Left ventricle myocardium inferior (tissue), 1 donor: ENCODE data around the gene RREB1. TPM values are rescaled to one million over a fixed set of nuclear protein-coding genes. Genes with fewer than 3 reads are reported as not detected.

ENCODE experiments used
- DNase-seq: peaks from one replicate; pipeline ENCODE4 v3.0.0-alpha.2; 2020
- H3K27ac ChIP-seq: fragments of 200-600 bp; replicated peaks from 2 replicates; pipeline ENCODE4 v1.8.0; 2021
- H3K27me3 ChIP-seq: fragments of 200-600 bp; 2 replicates; pipeline ENCODE4 v1.8.0; 2021; ENCODE audit warnings: low read depth
- H3K36me3 ChIP-seq: fragments of 200-600 bp; 2 replicates; pipeline ENCODE4 v1.8.0; 2021
- H3K4me1 ChIP-seq: fragments of 200-600 bp; 2 replicates; pipeline ENCODE4 v1.8.0; 2021
- H3K4me3 ChIP-seq: fragments of 200-600 bp; 2 replicates; pipeline ENCODE4 v1.8.0; 2021; ENCODE audit warnings: mild to moderate bottlenecking, moderate library complexity
- H3K9me3 ChIP-seq: fragments of 200-600 bp; replicated peaks from 2 replicates; pipeline ENCODE4 v1.8.0; 2021
- intact Hi-C: fragments of 100-400 bp; cut with micrococcal nuclease; formaldehyde crosslinking; loops from one replicate; pipeline ENCODE4 v1.11.0; 2022
- total RNA-seq: library from RNA; stranded (reverse); fragmentation: NEBNext Ultra II Directional; extraction: Animal tissue kit (Norgen Biotek cat#: 25700); gene quantifications from one replicate; pipeline ENCODE4 v1.2.1, GENCODE V29; 2021
- TF ChIP-seq, protein P1 (sequence below): fragments of 200-600 bp; IDR thresholded peaks from 2 replicates; pipeline ENCODE4 v1.8.0; 2021; ENCODE audit warnings: antibody characterized with exemption, mild to moderate bottlenecking, borderline replicate concordance
- donor health status: DM: no; HTN: yes; CAD: no; lungs with severe emphysema.

Gene RREB1
- total RNA-seq, 1 donor from 2014 or later: 33.3 TPM

DNA sequence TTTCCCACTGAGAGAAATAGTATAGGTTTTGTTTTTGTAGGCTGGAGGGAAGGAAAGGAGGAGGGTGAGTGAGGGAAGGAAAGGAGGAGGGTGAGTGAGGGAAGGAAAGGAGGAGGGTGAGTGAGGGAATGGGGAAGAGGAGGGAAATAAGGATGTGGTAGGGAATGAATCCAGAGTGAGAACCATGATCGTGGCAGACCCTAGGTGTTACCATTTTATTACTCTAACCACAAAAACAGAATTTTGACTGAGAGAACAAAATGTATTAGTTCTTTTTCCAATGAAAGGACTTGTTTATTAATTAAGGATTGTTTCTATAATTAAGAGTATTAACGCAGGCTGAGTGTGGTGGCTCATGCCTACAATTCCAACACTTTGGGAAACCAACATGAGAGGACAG lies 188.8 kb downstream of the RREB1 start:
- no peak overlapping the region for H3K27ac ChIP-seq
- H3K27me3 ChIP-seq: no peaks in the 10 kb centered on the region
- DNase-seq: no peak
- peaks cover 9% of the 10 kb centered on the region for H3K4me1 ChIP-seq
- TF ChIP-seq, protein P1, sequence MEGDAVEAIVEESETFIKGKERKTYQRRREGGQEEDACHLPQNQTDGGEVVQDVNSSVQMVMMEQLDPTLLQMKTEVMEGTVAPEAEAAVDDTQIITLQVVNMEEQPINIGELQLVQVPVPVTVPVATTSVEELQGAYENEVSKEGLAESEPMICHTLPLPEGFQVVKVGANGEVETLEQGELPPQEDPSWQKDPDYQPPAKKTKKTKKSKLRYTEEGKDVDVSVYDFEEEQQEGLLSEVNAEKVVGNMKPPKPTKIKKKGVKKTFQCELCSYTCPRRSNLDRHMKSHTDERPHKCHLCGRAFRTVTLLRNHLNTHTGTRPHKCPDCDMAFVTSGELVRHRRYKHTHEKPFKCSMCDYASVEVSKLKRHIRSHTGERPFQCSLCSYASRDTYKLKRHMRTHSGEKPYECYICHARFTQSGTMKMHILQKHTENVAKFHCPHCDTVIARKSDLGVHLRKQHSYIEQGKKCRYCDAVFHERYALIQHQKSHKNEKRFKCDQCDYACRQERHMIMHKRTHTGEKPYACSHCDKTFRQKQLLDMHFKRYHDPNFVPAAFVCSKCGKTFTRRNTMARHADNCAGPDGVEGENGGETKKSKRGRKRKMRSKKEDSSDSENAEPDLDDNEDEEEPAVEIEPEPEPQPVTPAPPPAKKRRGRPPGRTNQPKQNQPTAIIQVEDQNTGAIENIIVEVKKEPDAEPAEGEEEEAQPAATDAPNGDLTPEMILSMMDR: no peak
- peaks cover 91% of the 10 kb centered on the region for H3K36me3 ChIP-seq
- intact Hi-C loops: loop anchor here (10.0 kb wide), 1 partner anchor 98 kb away; no protein-coding TSS in a partner anchor
- H3K9me3 ChIP-seq: no peaks in the 10 kb centered on the region
- H3K4me3 ChIP-seq: no peak overlapping the region

DNA sequence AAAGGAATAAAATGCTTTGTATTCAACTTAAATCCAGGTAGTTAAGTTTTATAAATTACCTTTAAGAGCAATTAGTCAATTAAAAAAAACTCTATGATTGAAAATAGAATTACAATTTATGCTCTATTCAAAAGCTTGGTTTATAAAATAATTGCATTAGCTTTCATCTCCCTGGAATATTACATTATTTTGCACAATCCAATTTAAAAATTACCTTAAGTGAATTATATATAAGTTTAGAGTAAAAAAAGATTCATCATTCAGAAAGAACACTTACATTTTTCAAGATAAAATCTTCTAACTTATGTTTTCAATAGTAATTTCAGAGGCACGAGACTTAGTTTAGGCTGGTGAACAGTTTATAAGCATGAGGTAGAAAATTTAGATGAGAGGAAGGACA lies 190.4 kb downstream of the RREB1 start:
- Histone ChIP-seq H3K4me3 (no peak overlapping the region), H3K27ac (no peak overlapping the region), H3K27me3 (no peaks in the 10 kb centered on the region), H3K36me3 (peaks cover 95% of the 10 kb centered on the region), H3K9me3 (no peaks in the 10 kb centered on the region), H3K4me1 (peaks cover 4% of the 10 kb centered on the region)
- TF ChIP-seq, protein P1: no peak
- no peak for DNase-seq
- intact Hi-C loops: loop anchor here (10.0 kb wide), 1 partner anchor 97 kb away; no protein-coding TSS in a partner anchor

DNA sequence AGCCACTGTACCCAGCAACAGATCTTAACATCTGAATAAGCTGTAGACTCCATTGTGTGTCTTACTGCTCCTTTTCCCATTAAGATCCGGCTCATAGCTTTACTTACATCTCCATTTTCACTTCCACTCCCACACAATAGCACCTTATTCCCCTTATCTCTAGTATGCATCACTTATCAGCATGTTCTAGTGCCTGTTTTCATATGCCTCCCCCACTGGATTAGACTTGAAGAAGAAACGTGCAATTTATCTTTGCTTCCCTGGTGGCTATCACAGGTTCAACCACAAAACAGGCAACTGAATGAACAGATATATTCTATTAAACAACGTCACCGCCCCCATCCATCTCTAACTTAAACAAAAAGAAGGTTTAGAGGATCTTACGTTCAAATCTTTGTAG lies 193.2 kb downstream of the RREB1 start:
- Histone ChIP-seq H3K27ac (no peak overlapping the region), H3K9me3 (no peaks in the 10 kb centered on the region), H3K4me3 (no peak overlapping the region), H3K4me1 (peaks cover 3% of the 10 kb centered on the region), H3K27me3 (no peaks in the 10 kb centered on the region), H3K36me3 (peaks cover 95% of the 10 kb centered on the region)
- intact Hi-C loops: loop anchor here (10.0 kb wide), 1 partner anchor 304 kb away; no protein-coding TSS in a partner anchor
- DNase-seq: no peak
- TF ChIP-seq, protein P1: no peak

Other genes starting within 250 kb of the RREB1 start
- gene SSR1, start 205.2 kb downstream of the RREB1 start, total RNA-seq: 53.4 TPM